HG02610 (cell line): ENCODE data around the gene TESMIN.

ENCODE experiments used
- ATAC-seq: cut with Tn5 transposase; IDR thresholded peaks from one replicate; pipeline ENCODE4 v1.9.1; 2021; ENCODE audit warnings: mild to moderate bottlenecking, moderate library complexity; ENCODE audit not compliant: unreplicated experiment

TESMIN gene

DNA sequence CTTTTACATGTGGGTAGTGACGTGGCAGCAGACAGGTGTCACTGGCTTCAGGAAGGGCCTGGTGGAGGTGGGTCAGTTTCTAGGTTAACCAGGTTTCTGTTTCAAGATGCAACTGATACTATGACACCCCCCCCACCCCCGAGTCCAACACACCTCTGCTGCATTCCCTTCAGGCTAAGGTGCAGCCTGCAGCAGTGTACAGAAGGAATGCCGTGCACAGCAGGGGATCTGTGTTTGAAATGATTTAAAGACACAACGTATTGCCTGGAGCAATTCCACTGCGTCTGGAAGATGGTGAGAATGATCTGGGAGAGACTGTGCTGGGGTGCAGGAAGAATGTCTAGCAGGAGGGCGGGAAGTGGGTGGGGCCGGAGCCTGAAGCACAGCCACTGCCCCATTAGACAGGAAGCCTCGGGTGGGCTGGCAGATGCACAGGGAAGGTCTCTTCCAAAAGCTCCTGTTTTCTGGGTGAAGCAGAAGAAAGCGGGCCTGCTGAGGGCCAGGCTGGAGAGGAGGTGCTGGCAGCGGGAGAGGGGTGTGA, 11.9 kb upstream of the TESMIN start:
- no peak for ATAC-seq

DNA sequence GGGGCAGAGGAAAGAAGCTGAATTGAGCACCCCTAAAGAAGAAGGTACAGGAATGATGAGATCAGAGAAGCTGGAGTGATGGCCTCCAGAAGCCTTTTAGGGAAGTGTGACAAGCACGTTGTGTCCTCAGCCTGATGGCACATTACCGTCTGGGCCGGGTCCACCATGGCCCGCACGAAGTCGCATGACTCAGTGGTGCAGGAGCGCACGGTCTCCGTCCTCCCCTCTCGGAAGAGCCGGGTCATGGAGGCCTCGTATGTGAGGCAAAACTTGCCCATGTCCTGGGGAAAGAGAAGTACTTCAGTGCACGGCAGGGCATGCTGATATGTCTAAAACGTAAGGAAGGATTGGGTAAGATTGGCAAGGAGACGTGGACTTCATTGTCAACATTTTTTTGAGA, 11.2 kb upstream of the TESMIN start:
- no peak for ATAC-seq

DNA sequence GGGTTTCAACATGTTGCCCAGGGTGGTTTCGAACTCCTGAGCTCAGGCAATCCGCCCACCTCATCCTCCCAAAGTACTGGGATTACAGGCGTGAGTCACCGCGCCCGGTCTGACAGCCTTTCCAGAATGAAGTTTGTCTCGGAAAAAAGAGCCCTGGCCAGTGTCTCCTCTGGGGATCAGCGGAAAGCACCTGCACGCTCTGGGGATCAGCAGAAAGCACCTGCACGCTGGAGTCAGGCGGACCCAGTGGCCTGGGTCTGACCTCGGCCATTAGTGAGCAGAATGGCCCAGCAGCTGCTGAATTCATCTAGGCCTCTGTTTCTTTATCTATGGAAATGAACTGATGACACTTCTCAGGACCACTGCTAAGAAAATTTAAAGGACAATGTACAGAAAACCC, 10.5 kb upstream of the TESMIN start:
- ATAC-seq = no peak

DNA sequence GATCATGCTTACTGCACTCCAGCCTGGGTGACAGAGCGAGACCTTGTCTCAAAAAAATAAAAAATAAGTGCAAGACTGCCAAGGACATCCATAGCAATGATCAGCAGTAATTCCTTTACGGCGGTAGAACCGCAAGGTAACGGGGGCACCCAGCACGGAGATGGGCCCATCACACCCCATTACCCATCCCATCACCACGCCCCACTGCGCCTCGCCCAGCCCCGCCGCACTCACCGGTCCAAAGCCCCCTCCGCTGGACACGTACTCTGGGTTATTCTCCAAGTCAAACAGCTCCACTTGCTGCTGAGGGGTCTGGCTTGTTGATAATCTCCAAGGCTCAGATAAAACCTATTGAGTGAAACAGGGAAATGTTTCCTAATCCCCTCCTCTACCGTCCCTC, 8.7 kb upstream of the TESMIN start:
- no peak for ATAC-seq

DNA sequence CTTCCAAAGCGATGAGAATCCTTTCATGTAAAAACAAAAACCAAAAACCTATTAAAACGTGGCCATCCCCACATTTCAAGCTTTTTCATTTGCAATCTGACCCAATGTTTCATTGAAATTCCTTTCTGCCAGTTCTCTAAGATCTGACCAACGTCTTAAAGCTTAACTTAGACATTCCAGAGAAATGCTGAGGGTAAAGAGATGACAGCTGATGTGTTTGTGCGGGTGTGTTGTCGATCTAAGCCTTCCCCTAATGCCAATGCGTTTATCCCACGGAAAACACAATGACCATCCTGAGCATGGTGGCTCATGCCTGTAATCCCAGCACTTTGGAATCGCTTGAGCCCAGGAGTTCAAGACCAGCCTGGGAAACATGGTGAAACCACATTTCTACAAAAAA, 6.4 kb upstream of the TESMIN start:
- ATAC-seq = no peak

DNA sequence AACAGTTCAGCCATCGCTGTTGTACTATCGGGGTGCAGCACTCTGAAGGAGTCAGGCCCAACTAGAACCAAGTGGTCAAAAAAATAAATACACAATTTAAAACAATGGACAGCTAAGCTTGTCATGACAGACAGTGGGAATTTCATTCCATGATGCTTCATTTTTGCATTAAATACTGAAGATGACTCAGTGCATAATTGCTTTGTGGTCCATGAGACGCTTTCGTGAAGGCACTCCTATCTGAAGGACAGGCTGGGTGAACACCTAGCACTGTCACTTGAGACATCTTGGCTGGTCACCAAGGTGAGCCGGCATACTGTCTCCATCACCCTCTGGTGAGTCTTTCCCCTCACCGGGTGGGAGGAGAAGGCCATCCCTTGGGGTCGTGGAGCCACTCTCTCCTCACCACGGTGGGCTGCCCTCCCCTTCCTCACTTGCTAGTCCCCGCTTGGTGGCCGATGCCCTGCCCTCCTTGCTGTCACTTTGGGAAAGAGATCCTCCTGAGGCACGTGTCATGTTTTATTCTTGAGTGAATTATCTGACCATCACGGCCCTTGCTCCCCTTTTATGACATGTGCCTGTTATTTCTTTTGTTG, 4.9 kb upstream of the TESMIN start:
- ATAC-seq = no peak

DNA sequence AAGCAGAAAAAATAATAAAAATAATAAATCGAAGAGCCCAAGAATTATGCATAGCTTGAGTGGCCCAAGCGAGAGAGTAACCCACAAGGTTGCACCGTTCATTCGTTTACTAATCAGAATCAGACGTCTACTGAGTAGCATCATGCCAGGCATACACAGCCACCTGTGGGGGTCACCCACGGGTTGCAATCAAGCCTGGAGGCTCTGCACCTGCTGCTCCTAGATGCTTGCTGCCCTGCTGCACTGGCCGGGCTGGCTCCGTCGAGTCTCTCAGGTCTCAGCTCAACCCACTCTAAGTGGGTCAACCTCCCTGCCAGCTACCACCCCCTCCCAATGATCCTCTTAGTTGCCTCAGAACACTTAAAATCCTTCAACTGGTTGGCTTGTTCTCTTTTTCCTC, 2.0 kb upstream of the TESMIN start:
- ATAC-seq = no peak

DNA sequence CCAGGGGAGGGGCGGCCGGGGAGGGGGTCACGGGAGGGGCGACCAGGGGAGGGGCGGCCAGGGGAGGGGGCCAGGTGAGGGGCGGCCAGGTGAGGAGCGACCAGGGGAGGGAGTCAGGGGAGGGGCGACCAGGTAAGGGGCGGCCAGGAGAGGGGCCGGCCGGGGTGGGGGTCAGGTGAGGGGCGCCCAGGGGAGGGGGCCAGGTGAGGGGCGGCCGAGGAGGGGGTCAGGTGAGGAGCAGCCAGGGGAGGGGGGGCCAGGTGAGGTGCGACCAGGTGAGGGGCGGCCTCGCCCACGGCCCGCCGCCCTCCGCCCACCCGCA, 355 bp downstream of the TESMIN start:
- no peak for ATAC-seq

DNA sequence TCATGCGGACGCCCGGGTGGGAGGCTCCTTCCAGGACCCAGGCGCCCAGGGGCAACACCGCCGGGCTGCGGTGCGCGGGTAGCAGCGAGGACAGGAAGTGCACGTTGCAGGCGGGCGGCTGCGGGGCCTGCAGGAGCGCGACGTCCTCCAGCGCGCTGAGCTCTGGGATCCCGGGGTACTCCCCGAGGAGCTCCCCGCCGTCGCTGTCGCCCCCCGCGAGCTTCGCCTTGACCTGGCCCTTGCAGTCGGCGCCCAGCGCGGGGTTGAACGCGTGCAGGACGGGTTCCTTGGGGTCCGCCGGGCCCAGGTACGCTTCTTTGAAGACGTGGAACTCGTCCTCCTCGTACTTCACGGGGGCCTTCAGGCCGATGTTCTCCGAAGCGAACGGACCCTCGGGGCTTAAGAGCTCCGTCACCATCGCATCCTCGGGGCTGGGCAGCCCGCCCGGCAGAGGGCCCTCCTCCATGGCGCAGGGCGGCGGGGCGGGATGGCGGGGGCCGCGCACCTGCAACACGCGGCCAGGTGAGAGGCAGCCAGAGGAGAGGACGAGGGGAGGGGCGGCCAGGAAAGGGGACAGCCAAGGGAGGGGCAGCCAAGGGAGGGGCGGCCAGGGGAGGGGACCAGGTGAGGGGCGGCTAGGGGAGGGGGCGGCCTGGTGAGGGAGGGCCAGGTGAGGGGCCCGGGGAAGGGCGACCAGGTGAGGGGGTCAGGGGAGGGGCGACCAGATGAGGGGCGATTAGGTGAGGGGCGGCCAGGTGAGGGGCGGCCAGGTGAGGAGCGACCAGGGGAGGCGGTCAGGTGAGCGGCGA, 921 bp downstream of the TESMIN start:
- no peak for ATAC-seq

DNA sequence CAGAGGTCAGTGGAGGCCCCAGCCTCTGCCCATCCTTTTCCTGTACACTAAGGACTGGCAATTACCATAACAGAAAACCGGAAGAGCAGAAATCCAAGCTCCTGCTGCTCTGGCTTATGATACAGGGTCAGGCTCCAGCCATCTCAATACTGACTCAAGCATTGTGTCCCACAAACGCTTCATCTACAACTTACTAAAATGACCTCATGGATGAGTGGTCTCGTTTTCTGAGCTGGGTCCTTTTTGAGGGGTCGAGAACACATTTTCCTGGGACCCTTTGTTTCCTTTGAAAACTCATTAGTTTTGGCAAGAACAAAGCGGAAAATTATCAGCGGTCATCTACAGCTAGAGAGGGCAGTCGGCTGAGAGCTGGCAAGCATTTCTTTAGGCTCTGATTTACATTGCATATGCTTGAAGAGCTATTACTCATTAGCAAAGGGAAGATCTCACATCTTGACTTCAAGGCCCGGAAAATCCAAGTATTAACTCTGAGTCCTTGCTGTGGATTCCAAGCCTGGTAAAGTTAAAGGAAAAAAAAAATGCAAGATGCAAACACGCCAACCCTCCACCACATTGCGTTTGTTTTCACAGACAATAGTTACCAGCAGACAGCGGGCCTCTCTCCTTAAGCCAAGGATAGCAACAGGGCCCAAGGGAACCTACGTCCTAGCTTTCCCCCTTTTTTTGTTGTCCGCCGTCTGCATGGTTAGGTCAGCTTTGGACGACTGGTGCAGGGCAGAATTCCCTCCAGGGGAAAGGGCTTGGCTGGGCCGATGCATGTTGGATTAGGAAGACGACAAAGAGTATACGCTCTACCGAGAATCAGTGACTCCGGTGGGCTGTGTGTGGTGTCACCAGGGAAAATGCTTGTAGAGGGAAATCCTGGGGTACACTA, 1.8 kb downstream of the TESMIN start:
- no peak for ATAC-seq

DNA sequence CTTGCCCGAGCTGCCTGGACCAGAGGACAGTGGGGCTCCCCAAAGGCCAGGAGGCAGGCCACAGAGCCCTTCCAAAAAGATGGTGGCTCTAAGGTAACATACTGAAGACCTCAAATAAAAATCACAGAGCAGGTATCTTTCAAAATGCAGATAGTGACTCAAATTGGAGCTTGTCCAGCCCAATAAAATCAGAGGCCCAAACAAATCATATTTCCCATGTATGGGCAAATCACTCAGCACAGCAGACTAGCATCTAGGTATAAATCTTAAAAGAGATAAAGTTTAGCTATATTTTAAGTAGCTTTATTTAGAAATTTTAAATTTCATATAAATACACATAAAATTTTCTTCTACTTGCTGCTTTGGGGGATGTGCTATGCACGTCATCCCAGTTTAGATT, 3.3 kb downstream of the TESMIN start:
- ATAC-seq = no peak

DNA sequence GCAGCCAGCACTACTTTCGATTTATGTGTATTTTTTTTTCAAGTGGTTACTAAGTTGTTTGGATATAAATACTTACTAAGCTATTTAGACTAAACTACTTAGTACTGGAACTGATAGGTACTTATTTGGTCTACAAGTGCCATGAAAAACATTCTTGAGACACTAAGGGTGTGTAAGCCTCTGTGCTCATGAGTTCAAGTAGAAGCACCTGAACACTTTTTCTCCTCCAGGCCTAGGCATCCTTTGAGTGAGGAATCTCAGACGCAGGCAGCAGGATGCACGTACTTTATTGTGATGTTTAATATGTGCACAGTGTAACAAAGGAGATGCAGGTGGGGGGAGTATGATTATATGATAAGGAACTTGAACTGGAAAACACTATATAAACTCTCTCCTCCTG, 7.8 kb downstream of the TESMIN start:
- ATAC-seq = no peak

DNA sequence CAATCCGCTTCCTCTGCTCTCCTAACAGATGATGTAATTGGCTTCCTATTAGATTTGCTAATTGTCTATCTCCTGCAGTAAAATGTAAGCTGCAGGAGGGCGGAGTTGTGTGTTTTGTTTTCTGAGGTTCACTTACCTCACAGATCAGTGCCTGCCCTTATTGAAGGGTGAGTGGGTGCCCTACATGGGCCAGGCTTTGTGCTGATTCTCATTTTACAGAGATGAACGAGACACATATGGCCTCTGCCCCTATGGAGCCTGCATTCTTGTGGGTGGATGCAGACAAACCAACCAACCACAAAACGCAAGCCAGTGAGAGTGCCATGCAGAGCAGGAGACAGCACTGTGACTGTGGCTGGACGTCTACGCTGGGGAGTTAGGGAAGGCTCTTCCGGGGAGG, 9.9 kb downstream of the TESMIN start:
- ATAC-seq = no peak

DNA sequence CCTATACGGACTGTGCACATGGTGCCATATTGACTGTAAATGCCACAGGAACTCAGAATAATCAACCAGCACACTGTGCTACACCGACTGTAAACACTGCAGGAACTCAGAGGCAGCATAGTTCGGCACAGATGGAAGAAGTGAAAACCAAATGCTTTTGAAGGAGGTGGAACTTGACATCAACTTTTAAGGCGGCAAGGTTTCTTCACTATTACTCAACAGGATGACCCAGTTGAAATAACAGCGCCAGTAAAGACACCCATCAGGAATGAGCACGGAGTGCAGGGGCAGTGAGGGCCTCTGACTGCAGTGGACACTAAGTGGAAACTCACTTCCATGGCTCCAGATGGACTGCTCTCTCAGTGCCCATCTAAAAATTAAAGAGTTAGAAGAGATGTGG, 15.7 kb downstream of the TESMIN start:
- ATAC-seq = no peak

DNA sequence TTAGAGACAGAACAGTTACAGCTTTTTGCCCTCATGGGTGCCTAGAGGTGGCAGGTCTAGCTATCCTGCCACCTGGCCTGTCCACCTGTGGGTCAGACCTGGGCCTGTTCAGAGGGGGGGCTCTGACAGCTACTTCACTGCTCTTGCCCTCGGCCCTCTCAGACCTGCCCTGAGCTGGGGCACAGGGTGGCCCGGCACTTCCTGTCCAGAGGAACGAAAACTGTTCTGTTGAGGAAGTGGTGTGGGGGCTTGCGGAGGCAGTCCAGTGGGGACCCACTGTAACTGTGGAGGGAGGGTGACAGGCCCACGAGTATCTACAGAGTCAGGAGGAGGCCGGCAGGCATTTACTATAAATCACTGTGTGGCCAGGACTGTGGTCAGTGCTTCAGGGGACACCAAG, 16.2 kb downstream of the TESMIN start:
- no peak for ATAC-seq

DNA sequence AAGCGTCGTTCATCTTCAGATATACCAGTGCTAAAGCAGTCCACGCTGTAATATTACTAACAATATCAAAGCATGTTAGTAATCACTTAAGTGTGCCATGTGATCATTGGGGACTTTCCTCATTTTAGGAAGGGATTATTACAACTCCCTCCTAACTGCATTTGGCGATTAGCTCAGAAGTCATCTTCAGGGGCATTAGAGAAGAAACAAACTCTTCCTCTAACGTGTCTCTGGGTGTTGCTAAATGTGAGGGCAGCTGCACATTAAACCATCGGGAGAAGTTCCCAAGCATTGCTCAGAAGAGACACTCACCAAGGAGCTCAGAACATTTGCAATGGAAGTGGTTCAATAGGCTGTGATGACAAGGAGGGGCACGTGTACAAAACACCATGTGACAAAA, 17.2 kb downstream of the TESMIN start:
- ATAC-seq = no peak

DNA sequence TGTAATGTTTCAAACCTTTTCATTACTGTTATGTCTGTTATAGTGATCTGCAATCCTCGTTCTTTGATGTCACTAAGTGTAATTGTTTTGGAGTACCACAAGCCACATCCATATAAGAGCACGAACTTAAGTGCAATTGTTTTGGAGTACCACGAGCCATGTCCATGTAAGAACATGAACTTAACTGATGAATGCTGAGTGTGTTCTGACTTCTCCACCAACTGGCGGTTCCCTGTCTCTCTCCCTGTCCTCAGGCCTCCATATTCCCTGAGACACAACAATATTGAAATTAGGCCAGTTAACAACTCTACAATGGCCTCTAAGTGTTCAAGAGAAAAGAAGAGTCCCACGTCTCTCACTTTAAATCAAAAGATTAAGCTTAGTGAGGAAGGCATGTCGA, 23.5 kb downstream of the TESMIN start:
- ATAC-seq = no peak

DNA sequence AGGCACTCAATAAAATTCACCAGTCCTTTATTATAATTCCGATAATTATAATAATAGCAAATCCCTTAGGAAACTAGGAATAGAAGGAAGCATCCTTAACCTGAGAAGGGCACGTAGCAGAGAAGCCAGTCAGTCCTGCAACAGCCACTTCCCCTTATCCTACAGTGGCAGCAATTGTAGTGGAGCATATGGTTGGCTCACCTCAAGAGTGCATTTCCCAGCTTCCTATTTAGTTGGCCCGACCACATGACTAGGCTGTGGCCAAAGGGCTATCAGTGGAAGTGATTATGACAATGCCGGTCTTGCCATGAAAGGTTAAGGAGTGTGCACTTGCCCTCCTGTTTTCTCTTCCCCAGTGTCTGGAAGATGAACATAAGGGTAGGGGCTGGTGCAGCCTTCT, 27.0 kb downstream of the TESMIN start:
- no peak for ATAC-seq

DNA sequence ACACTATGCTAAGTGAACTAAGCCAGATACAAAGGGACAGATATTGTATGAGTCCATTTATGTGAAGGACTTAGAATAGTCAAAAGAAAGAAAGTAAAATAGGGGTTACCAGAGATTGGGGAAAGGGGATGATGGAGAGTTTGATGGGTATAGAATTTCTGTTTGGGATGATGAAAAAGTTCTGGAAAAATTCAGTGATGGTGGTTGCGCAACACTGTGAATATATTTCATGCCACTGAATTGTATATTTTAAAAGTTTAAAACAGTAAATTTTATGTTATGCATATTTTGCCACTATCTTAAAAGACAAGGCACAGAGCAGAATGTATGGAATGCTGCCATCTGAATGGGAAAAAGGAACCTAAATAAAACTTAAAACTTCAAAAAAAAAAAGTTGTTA, 29.2 kb downstream of the TESMIN start:
- no peak for ATAC-seq

DNA sequence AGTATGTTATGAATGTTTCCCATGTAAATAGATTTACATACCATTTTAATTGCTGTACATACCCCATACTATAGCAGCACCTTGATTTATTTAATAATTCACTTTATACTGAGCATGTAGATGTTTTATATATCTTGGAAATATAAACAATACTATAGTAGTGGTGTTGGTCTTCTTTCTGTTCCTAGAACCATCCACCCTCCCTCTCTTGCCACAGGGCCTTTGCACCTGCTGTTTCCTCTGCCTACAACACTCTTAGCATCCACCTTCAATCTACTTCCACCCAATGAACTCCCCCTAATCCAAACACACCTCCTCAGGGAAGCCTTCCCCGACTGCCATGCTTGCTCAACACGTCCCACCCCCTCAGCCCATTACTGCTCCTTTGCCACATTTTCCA, 30.2 kb downstream of the TESMIN start:
- ATAC-seq = no peak

DNA sequence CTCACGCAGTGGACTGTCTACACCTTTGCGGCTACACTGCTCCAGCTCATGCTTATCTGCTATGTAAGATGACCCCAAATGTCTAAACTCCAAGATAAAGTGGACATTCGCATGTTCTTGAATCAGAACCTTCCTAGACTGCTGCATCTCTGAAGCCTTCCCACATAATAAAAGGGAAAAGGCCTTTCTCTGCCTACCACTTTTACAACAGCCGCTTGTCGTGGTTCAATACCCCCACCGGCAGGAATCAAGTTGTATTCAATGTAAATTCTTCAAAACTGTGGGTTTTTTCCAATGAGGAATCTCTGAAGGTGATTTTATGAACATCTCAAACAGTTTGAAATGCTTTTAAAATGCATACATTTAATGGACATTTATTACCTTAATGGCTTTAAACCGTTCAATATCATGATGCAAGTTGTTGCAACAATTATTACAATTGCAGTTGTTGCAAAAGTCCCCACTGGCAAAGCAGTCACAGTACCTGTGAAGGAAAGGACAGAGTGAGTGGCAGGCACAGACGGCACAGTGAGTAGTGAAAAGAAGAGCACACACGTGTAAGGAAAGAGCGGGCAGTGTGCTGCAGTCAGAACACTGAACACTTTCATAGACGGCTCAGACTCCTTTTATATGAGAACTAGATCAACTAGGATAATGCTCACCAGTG, 35.7 kb downstream of the TESMIN start:
- ATAC-seq = no peak
